Cardiac septum (tissue), 1 donor: ENCODE data around the gene NEMP1. TPM values are rescaled to one million over a fixed set of nuclear protein-coding genes. Genes with fewer than 3 reads are reported as not detected.
A peak's percentile ranks its signal among the peaks of the same experiment; 100 is the strongest.

Experiments
- DNase-seq: peaks from one replicate; pipeline ENCODE4 v3.0.0-alpha.2; 2020; ENCODE audit warnings: low spot score
- intact Hi-C: fragments of 100-400 bp; cut with DNase I; formaldehyde crosslinking; loops from one replicate; pipeline ENCODE4 v1.14.0; 2022
- total RNA-seq: library from RNA; stranded (reverse); fragmentation: NEBNext Ultra II Directional; extraction: Animal tissue kit (Norgen Biotek cat#: 25700); gene quantifications from one replicate; pipeline ENCODE4 v1.2.1, GENCODE V29; 2021
- donor health status: DM: no; HTN: no; CAD: no.

Gene NEMP1
- total RNA-seq, 1 donor from 2014 or later: 2.4 TPM

- intact Hi-C loops: no loop called here
- peak; percentile 50 for DNase-seq
Observed at GRCh38 chr12:57094208-57095160, 15.9 kb upstream of the NEMP1 start.

- DNase-seq: peak; percentile 84
- intact Hi-C loops: no loop called here
Observed at GRCh38 chr12:57093415-57094207, 15.0 kb upstream of the NEMP1 start.

GRCh38 chr12:57092876-57093414 is 14.4 kb upstream of the NEMP1 start:
- intact Hi-C loops: no loop called here

GRCh38 chr12:57092529-57092862 is 13.9 kb upstream of the NEMP1 start:
- intact Hi-C loops: no loop called here
- no peak for DNase-seq

More at GRCh38 chr12:57092876-57093414, 14.4 kb upstream of the NEMP1 start:
- no peak for DNase-seq

- no peak for DNase-seq
- intact Hi-C loops: no loop called here
Observed at GRCh38 chr12:57091638-57092528, 13.3 kb upstream of the NEMP1 start.

- DNase-seq: no peak
Observed at GRCh38 chr12:57090924-57091637, 12.5 kb upstream of the NEMP1 start.

GRCh38 chr12:57090490-57090889 is 11.9 kb upstream of the NEMP1 start:
- no peak for DNase-seq

More at GRCh38 chr12:57090924-57091637, 12.5 kb upstream of the NEMP1 start:
- intact Hi-C loops: no loop called here

GRCh38 chr12:57089271-57090245 is 11.0 kb upstream of the NEMP1 start:
- DNase-seq: peak; percentile 89
- intact Hi-C loops: no loop called here

More at GRCh38 chr12:57090490-57090889, 11.9 kb upstream of the NEMP1 start:
- intact Hi-C loops: no loop called here

GRCh38 chr12:57088354-57089270 is 10.0 kb upstream of the NEMP1 start, which contains the start of gene NAB2:
Gene NAB2, plus strand, starts transcription at chr12:57089114. Its CDS starts 158 bp downstream, at chr12:57089272.
- intact Hi-C loops: loop anchor here (1.0 kb wide), 1 partner anchor 23 kb away; the partner anchor contains the start of gene STAT6

GRCh38 chr12:57087691-57088353 is 9.2 kb upstream of the NEMP1 start:
- intact Hi-C loops: loop anchor here (1.0 kb wide), 1 partner anchor 23 kb away; the partner anchor contains the start of gene STAT6
- peak; percentile 87 for DNase-seq

More at GRCh38 chr12:57088354-57089270, 10.0 kb upstream of the NEMP1 start, which contains the start of gene NAB2:
- DNase-seq: peak; percentile 97

- intact Hi-C loops: no loop called here
- peak; percentile 93 for DNase-seq
Observed at GRCh38 chr12:57087010-57087690, 8.6 kb upstream of the NEMP1 start.

GRCh38 chr12:57086493-57087009 is 8.0 kb upstream of the NEMP1 start:
- no peak for DNase-seq
- intact Hi-C loops: no loop called here

GRCh38 chr12:57085999-57086492 is 7.5 kb upstream of the NEMP1 start:
- intact Hi-C loops: no loop called here
- DNase-seq: no peak

GRCh38 chr12:57080855-57081254 is 2.3 kb upstream of the NEMP1 start:
- intact Hi-C loops: no loop called here

GRCh38 chr12:57079821-57080220 is 1.2 kb upstream of the NEMP1 start:
- intact Hi-C loops: no loop called here
- no peak for DNase-seq

More at GRCh38 chr12:57080855-57081254, 2.3 kb upstream of the NEMP1 start:
- no peak for DNase-seq
